ENCODE measurements around the gene TLCD1.

TLCD1 gene

GRCh38 chr17:28747801-28748750 lies 22.0 kb upstream of the TLCD1 start:
- TF ChIP-seq CTCF (IDR thresholded peaks at IDR 0.05) = no peak
- no peaks in the 10 kb centered on the region for H3K9me3 Mint-ChIP-seq
- H3K27me3 Mint-ChIP-seq (ENCODE audit: low read depth, poor library complexity) = no peaks in the 10 kb centered on the region
- peaks cover 29% of the 10 kb centered on the region for H3K4me1 Mint-ChIP-seq
- H3K27ac Mint-ChIP-seq = peak overlapping the region; percentile 69
- peaks cover 40% of the 10 kb centered on the region for H3K36me3 Mint-ChIP-seq (ENCODE audit: low read depth)
- H3K4me3 Mint-ChIP-seq = no peak overlapping the region
- no peak for DNase-seq

- H3K27ac Mint-ChIP-seq = peak overlapping the region; percentile 68
- H3K4me1 Mint-ChIP-seq = peaks cover 33% of the 10 kb centered on the region
- TF ChIP-seq CTCF (IDR thresholded peaks at IDR 0.05) = no peak
- DNase-seq = no peak
- no peak overlapping the region for H3K4me3 Mint-ChIP-seq
- H3K27me3 Mint-ChIP-seq (ENCODE audit: low read depth, poor library complexity) = no peaks in the 10 kb centered on the region
- H3K36me3 Mint-ChIP-seq (ENCODE audit: low read depth) = peaks cover 34% of the 10 kb centered on the region
- no peaks in the 10 kb centered on the region for H3K9me3 Mint-ChIP-seq
Observed at GRCh38 chr17:28747051-28747691, 21.1 kb upstream of the TLCD1 start.

GRCh38 chr17:28746611-28747050 lies 20.6 kb upstream of the TLCD1 start:
- DNase-seq = no peak
- Mint-ChIP-seq H3K9me3 (no peaks in the 10 kb centered on the region), H3K27me3 (ENCODE audit: low read depth, poor library complexity) (no peaks in the 10 kb centered on the region), H3K27ac (peak overlapping the region; percentile 78), H3K4me1 (peaks cover 38% of the 10 kb centered on the region), H3K36me3 (ENCODE audit: low read depth) (peaks cover 28% of the 10 kb centered on the region), H3K4me3 (peak overlapping the region; percentile 92)
- no peak for TF ChIP-seq CTCF (IDR thresholded peaks at IDR 0.05)

GRCh38 chr17:28745786-28746411 lies 19.9 kb upstream of the TLCD1 start:
- Mint-ChIP-seq H3K27ac (peak overlapping the region; percentile 79), H3K4me1 (peaks cover 43% of the 10 kb centered on the region), H3K27me3 (ENCODE audit: low read depth, poor library complexity) (no peaks in the 10 kb centered on the region), H3K36me3 (ENCODE audit: low read depth) (peaks cover 22% of the 10 kb centered on the region), H3K9me3 (no peaks in the 10 kb centered on the region), H3K4me3 (peak overlapping the region; percentile 92)
- no peak for TF ChIP-seq CTCF (IDR thresholded peaks at IDR 0.05)
- DNase-seq = no peak

- peak; percentile 67 for DNase-seq
Observed at GRCh38 chr17:28744972-28745785, 19.1 kb upstream of the TLCD1 start.

More at GRCh38 chr17:28744972-28745785, 19.1 kb upstream of the TLCD1 start:
- H3K27me3 Mint-ChIP-seq (ENCODE audit: low read depth, poor library complexity) = no peaks in the 10 kb centered on the region
- H3K4me1 Mint-ChIP-seq = peaks cover 37% of the 10 kb centered on the region
- peak overlapping the region; percentile 98 for H3K27ac Mint-ChIP-seq
- H3K36me3 Mint-ChIP-seq (ENCODE audit: low read depth) = peaks cover 15% of the 10 kb centered on the region
- peak overlapping the region; percentile 92 for H3K4me3 Mint-ChIP-seq
- no peak for TF ChIP-seq CTCF (IDR thresholded peaks at IDR 0.05)
- no peaks in the 10 kb centered on the region for H3K9me3 Mint-ChIP-seq

Data from nephron progenitor cell (in vitro differentiated cells).